Stimulated activated CD4-positive, alpha-beta T cell treated with anti-CD3 and anti-CD28 coated beads, Interleukin-1b, Interleukin-23, amount 100 ng/mL, for 24 hours (primary cell): ENCODE measurements around the gene NUMB.

Source experiments
- DNase-seq, 4 experiments: peaks; one replicate each; pipeline ENCODE4 v3.0.0-alpha.2; 2020; ENCODE audit warnings: low read depth in 4 of 4, low spot score in 1 of 4

The NUMB gene

DNA sequence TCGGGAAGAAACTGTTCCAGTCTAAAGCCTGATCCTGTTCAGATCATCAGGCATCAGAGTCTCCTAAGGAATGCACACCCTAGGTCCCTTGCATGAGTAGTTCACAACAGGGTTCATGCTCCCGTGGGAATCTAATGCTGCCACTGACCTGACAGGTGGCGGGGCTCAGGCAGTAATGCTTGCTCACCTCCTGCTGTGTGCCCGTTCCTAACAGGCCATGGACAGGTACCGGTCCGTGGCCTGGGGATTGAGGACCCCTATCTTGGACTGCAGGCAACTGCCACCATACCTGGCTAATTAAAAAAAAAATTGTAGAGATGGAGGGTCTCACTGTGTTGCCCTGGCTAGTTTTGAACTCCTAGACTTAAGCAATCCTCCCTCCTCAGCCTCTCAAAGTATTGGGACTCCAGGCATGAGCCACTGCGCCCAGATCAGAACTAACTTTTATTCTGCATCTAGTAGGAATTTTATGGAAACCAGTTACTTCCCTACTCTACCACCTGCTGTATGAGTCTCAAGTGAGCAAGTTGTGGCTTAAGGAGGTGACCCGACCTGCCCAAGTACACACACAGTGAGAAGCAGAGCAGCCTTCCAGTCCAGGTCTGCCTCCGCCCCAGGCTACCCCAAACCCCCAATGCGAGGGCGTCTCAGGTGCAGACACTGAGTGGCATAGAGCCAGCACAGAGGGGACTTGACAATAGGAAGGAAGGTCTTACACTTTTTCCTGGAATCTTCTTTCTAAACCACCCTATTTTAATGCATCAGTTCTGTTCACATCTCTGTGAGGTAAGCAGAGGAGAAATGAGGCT lies 223.6 kb downstream of the NUMB start:
- no peak for DNase-seq

GRCh38 chr14:73234029-73234428 lies 224.3 kb downstream of the NUMB start:
- no peak for DNase-seq

DNA sequence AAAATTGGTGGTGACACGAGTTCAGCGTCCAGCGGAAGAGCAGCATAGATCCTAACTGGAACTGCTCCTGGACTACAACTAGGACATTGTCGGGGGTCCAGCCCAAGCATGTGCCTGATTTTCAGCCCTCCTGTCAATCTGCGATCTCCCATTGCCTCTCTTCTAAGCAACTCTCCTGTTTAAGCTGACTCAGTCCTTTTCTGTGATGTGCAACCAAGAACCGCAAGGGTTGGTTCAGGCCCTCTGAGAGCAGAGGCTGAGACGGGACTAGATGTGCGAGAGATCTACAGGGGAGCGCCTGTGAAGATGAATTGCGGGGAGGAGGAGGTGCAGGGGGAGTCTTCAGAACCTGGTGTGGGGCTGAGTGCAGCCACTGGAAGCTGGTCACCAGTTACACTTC lies 224.8 kb downstream of the NUMB start:
- no peak for DNase-seq

DNA sequence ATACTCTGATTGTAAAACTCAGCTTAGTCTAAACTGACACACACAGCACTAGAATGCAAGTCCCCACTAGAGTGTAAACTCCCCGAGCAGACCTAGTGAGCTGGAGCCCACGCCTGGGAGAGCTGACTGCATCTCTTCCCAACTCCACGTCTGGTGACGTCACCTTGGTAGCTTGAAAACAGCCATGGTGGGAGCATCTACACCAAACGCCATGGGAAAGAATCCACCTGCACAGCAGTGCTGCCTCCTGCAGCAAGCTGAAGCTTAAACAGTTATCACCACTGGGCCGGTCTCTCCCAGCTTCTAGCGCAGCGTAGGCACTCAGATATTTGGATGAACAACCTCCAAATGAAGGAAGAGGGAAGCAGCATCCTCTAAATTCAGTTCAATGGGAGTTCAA lies 225.4 kb downstream of the NUMB start:
- no peak for DNase-seq

DNA sequence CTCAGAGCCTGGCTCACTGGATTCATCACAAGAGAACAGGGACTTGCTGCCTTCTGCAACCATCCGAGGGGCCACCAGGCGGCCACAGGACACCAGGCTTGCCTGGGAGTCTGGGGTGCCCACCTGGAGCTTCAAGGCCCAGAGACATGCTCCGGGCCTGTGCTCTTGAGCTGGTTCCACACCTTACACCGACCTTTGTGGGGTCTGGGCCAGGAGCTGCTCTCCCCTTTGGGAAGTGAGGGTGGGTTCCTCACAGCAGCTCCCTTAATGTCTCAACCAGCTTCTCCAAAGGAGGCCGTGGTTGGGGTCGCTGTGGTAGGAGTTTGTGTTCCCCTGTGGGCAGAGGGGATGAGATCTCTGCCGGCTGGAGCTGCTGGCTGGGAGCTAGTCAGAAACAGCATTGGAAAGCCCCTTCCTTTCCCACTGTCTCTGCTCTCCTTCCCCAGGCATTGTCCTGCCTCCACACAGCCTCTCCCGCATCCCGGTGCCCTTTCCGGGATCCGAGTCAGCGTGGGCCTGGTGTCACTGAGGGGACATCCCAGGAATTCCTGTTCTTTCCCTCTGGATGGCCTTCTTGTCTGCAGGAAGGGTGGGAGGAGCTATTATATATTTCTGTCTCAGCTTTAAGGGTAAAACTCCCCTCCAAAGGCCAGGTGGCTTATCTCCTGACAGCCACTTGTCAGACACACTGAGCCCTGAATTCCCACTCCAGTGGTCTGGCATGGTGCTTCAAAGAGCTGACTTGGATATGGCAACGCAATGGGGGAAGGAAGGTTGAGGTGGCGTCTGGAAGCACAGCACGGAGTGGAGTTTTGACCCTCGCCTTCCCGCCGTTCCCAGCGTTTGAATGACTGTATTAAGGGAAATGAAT lies 226.1 kb downstream of the NUMB start:
- DNase-seq = no peak

DNA sequence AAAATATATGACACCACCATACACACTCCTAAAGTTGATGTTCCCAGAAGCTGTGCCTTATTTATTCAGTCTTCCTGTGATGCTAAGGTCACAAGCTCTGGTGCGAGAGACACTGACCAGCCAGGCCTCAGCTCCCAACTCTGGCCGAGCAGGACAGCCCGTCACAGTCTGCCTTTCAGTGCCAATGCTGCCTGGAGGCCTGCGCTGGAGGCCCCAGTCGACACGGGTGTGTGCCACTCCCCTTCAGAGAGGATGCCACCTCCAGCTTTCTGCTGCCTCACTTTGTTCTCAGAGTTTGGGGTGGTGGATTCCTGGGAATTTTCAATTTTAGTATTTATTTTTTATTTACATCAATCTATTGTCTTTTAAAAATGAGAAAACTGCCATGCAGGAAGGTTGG lies 228.3 kb downstream of the NUMB start:
- DNase-seq = no peak

GRCh38 chr14:73227812-73228781 lies 230.2 kb downstream of the NUMB start:
- DNase-seq = no peak

DNA sequence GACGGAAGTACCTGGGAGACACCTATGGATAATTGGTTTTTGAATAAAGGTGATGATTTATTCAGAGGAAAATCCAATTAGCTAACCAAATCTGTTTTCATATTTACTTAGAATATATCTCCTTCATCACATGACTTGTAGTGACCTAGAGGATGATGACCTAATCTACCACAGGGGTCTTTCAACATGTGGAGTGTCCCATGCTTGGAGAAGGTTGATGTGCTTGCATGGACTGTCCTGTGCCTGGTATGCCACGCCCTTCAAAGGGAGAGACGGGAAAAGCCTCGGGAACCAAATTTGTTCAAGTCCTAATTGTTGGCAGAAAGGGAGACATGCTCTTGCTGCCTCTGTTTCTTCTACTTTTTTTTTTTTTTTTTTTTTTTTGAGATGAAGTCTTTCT lies 232.8 kb downstream of the NUMB start:
- DNase-seq = no peak
